Neural progenitor cell (in vitro differentiated cells): ENCODE data around the gene FAM72D.
"Not testable (repeated sequence)": the region's sequence is repeated elsewhere in the genome, so short reads cannot be mapped to it uniquely, and the experiment has no call there.

Experiments used
- CTCF ChIP-seq: fragments of 200-600 bp; sonication (generic); IDR thresholded peaks from 2 replicates; pipeline ENCODE4 v1.5.1; 2017; ENCODE audit warnings: antibody characterized with exemption, mild to moderate bottlenecking
- EZH2phosphoT487 ChIP-seq: fragments of 200-600 bp; sonication (generic); IDR thresholded peaks from 2 replicates; pipeline ENCODE4 v1.6.1; 2017; ENCODE audit warnings: antibody characterized with exemption

- TF ChIP-seq CTCF, EZH2phosphoT487: not testable (repeated sequence)
Observed at GRCh38 chr1:145122344-145123061, 26.7 kb downstream of the FAM72D start.
